NCI-H82 treated with DMSO at 0.1 percent for 48 hours (cell line): ENCODE measurements around the gene MAPK7.
A peak's percentile ranks its signal among the peaks of the same experiment; 100 is the strongest.

Experiments used
- DNase-seq: peaks from one replicate; lab custom pipeline; 2025; ENCODE audit not compliant: unreplicated experiment; lab: John Stamatoyannopoulos, UW

Gene MAPK7

GRCh38 chr17:19377602-19378415 lies 489 bp upstream of the MAPK7 start:
- DNase-seq = peak; percentile 100

GRCh38 chr17:19379361-19380065 lies 1.2 kb downstream of the MAPK7 start:
- no peak for DNase-seq

DNA sequence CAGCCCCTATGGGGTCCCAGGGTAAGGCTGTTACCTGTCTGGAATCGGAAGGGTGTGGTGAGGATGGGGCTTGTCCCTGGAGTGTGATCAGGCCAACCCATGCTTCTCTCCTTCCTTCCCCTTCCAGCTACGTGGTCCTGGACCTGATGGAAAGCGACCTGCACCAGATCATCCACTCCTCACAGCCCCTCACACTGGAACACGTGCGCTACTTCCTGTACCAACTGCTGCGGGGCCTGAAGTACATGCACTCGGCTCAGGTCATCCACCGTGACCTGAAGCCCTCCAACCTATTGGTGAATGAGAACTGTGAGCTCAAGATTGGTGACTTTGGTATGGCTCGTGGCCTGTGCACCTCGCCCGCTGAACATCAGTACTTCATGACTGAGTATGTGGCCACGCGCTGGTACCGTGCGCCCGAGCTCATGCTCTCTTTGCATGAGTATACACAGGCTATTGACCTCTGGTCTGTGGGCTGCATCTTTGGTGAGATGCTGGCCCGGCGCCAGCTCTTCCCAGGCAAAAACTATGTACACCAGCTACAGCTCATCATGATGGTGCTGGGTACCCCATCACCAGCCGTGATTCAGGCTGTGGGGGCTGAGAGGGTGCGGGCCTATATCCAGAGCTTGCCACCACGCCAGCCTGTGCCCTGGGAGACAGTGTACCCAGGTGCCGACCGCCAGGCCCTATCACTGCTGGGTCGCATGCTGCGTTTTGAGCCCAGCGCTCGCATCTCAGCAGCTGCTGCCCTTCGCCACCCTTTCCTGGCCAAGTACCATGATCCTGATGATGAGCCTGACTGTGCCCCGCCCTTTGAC lies 2.4 kb downstream of the MAPK7 start:
- DNase-seq = no peak

DNA sequence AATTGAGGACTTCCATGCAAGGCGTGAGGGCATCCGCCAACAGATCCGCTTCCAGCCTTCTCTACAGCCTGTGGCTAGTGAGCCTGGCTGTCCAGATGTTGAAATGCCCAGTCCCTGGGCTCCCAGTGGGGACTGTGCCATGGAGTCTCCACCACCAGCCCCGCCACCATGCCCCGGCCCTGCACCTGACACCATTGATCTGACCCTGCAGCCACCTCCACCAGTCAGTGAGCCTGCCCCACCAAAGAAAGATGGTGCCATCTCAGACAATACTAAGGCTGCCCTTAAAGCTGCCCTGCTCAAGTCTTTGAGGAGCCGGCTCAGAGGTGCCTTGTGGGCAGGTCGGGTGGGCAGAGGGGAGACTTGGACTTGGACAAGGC lies 3.1 kb downstream of the MAPK7 start:
- DNase-seq = no peak

DNA sequence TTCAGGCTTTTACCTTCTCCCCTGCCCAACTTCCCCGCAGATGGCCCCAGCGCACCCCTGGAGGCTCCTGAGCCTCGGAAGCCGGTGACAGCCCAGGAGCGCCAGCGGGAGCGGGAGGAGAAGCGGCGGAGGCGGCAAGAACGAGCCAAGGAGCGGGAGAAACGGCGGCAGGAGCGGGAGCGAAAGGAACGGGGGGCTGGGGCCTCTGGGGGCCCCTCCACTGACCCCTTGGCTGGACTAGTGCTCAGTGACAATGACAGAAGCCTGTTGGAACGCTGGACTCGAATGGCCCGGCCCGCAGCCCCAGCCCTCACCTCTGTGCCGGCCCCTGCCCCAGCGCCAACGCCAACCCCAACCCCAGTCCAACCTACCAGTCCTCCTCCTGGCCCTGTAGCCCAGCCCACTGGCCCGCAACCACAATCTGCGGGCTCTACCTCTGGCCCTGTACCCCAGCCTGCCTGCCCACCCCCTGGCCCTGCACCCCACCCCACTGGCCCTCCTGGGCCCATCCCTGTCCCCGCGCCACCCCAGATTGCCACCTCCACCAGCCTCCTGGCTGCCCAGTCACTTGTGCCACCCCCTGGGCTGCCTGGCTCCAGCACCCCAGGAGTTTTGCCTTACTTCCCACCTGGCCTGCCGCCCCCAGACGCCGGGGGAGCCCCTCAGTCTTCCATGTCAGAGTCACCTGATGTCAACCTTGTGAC lies 3.6 kb downstream of the MAPK7 start:
- DNase-seq = no peak

DNA sequence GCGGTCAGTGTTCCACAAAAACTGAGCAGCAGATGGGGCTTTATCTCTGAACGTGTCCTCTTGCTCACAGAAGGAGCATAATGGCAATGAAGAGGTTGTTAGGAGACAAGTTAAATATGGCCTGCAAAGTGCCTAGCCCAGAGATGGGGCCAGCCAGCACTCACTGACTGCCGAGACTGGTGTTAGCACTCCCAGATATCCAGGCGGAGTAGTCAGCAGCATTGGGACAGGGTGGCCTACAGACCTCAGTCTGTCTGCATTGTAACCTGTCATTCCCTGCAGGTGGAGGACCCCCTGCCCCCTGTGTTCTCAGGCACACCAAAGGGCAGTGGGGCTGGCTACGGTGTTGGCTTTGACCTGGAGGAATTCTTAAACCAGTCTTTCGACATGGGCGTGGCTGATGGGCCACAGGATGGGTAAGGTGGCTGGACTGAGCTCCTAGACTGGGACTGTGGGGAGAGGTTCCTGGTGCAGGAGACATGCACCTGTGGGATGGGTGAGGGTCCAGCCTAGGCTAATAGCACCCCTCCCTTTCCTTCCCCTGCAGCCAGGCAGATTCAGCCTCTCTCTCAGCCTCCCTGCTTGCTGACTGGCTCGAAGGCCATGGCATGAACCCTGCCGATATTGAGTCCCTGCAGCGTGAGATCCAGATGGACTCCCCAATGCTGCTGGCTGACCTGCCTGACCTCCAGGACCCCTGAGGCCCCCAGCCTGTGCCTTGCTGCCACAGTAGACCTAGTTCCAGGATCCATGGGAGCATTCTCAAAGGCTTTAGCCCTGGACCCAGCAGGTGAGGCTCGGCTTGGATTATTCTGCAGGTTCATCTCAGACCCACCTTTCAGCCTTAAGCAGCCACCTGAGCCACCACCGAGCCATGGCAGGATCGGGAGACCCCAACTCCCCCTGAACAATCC lies 4.5 kb downstream of the MAPK7 start:
- DNase-seq = no peak

DNA sequence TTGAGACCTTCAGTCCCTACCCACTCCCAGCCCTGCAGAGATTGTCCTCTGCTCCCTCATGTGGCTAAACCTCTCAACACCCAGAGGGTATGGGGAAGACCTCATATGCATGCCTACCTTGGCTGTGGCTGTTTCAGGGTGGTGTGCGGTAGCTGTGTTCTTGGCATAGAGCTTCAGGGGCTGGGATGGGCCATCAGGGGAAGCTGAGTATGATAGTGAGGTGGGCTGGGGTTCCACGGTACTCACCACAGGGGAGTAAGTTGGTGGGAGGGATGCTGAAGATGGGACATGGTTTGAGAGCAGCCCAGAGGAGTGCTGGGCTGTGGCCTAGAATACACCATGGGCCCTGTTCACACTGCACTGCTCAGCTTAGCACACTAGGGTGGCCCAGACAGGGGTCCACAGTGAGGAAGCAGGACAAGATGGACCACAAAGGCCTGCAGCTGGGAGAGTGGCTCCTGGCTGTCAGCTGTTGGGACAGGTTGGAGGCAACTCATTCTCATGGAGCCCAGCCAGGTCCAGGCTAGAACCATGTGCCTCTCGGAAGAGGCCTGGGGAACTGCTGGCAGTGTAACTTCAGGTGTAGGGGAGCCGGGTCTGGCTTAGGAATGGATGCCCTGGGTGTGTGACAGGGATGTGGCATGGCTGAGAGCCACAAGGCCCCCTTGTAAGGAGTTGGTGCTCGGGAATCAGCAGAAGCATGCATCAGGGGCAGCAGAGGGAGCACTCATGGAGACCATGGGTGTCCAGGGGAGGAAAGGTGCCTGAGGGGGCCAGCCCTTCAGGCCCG lies 5.6 kb downstream of the MAPK7 start:
- no peak for DNase-seq

DNA sequence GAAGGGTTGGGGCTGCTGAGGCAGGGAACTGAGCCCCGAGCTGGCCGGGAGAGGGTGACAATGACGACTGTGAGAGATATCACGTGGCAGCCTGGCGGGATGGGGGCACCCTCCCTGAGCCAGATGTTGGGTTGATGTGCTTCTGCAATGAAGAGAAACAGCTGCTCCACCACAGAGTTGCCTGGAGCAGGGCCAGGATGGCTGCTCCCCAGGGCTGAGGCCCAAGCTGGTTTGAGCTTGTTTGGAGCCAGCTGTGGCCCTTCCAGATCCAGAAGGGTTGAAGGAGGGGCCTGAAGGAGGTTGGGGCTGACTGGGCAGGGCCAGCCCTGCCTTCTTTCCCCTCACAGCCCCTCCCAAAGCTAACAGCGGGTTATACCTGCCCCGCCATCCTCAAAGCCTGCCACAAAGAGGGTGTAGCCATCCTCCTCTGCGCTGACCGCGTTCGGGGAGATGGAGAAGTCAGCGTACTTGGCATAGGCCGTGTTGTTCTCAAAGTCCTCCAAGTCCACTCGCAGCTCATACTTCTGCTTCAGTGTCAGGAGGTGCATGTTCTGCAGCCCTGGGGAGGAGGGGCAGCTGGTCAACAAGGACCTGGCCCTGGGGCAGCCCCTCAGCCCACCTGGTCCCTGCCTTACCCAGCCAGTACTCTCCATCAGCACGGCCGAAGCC lies 6.6 kb downstream of the MAPK7 start:
- peak; percentile 49 for DNase-seq

- no peak for DNase-seq
Observed at GRCh38 chr17:19385521-19385983, 7.3 kb downstream of the MAPK7 start.

- DNase-seq = no peak
Observed at GRCh38 chr17:19386051-19386929, 8.0 kb downstream of the MAPK7 start.

DNA sequence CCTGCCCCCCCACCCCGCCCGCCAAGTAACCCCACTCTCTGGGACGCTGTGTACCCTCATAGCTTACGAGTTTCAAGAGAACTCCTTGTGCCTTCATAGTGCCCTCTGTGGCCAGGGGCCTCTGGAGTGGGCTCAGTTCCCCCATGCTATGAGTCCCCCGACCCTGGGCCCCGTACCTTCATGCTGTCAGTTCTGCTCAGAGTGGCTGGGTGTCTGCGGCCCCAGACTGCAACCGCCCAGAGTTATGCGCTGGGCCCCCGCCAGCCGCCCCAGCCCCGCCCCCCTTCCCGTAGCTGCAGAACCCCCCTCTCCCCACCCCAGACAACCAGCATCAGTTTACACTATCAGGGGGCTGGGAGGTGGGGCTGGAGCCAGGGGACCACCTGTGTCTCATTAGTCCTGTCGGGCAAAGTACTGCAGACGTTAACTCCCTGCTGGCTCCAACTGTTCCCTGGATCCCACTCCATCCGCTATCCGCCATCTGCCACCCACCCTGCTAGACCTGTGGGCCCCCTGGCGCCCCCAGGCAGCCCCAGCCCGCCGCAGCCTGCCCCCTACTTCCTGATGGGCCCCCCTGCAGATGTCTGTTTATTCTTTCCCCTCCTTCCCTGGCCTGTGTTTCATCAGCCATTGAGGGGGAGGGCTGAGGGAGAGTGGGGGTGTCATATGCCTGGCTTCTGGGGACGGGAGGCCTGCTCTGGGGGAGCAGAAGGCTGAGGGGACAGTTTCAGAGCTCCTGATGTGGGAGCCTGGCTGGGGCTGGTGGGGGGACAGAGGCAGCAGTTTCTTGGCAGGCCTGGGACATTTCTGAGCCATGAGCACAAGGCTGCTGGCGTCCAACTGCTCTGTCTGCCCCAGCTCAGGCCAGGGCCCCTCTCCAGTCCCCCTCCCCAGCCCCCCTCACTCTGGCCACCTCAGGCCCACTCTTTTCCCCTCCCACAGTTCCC lies 8.9 kb downstream of the MAPK7 start, which contains the start of gene MFAP4:
MFAP4 (minus strand) TSS at position 217 of the 947 bp plus-strand sequence; CDS start at position 182, 35 bp downstream.
- peak; percentile 97 for DNase-seq

GRCh38 chr17:19387921-19388521 lies 9.7 kb downstream of the MAPK7 start:
- peak; percentile 36 for DNase-seq

GRCh38 chr17:19388791-19389785 lies 10.8 kb downstream of the MAPK7 start:
- DNase-seq = no peak

DNA sequence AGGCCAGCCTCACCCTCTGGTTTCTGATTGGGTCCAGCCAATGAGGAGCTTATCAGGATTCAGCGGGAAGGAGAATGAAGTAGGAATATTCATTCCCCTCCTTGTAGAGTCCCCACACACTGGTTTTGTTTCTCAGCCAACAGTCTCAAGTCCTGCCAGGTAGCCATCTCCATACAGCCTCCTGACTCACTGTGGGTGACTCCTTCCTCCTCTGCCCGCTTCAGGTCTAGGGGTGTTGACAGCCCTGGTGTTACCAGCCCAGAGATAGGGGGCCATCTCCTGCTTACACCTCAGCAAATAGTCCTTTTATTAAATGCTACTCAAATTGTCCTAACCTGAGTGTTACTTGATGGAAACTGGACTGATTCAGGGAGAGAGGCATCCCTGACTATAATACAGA lies 12.7 kb downstream of the MAPK7 start:
- DNase-seq = no peak

DNA sequence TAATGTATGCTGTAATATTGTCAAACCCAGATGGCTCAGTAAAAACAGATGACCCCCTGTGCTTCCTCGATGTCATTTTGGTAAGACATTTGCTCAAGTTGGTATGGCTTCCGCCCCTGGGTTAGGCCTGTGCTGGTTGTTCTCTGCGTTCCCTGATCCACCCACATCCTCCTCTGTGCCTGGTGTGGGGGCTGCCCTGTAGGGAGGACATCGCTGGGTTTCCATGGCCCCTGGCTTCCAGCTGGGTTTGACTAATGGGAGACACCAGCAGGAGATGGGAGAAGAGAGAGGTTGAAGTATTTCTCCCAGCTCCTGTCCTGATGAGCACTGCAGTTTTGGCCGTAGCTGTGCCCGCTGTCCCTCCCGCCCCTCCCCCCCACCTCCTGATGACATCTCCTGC lies 13.1 kb downstream of the MAPK7 start:
- no peak for DNase-seq
